NCI-H526 treated with DMSO at 0.1 percent for 48 hours (cell line): ENCODE data around the gene COL19A1.
"Not testable (repeated sequence)": the region's sequence is repeated elsewhere in the genome, so short reads cannot be mapped to it uniquely, and the experiment has no call there.

Experiments used
- DNase-seq: peaks from one replicate; lab custom pipeline; 2025; lab: John Stamatoyannopoulos, UW

COL19A1 gene

GRCh38 chr6:69965974-69966373 is 99.6 kb downstream of the COL19A1 start:
- not testable (repeated sequence) for DNase-seq

DNA sequence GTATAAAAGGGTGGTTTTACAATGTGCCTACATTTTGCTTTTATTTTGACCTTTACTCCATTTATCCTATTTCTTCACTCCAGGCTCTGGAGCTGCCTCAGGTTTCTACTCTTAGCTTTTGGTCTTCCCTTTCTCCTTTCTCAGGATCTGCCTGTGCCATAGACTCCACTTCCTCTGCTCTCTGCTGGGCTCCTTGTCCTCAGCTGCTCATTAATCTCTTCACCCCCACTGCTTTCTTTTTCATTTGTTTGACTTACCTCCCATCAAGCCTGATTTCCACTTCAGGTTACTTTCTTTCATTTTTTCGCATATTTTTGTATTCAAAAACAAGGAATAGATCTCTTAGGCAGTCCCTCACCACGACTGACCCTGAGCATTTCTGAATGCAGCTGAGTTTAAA is 106.8 kb downstream of the COL19A1 start:
- no peak for DNase-seq

DNA sequence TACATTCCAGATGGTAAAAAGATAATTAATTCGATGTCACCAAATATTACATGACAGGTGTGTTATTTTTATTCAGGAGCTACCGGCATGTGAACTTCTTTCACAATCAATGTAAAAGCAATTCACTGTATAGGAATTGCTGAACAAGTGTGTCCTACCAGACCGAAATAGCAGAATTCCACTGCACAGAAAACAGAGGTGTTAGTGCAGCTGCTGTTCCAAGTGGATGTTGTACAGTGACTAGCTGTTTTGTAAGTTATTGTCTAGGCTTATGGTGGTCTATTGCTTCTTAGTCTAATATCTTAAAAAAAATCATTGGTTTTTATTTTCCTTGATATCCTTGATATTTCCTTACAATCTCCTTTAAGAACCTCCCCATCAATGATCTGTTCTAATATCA is 107.4 kb downstream of the COL19A1 start:
- no peak for DNase-seq

- no peak for DNase-seq
These were observed 107.8 kb downstream of the COL19A1 start for GRCh38 chr6:69974193-69974592.

GRCh38 chr6:69976591-69977090 is 110.3 kb downstream of the COL19A1 start:
- DNase-seq: no peak

DNA sequence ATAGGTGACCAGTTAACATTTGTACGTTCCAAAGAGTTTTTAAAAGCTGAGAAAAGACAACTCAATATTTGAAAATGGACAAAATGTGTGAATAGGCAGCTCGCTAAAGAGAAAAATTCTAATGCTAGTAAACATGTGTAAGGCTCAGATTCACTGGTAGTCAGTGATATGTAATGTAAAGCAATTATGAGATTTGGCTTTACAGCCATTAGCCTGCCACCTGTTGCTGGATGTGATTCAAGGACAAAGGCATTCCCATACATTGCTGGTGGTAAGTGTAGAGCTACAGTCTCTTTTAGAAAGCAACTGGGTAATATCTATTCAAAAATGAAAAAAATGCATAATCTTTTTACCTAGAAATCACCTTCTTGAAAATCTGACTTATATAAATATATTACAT is 114.3 kb downstream of the COL19A1 start:
- DNase-seq: no peak

GRCh38 chr6:69984506-69984905 is 118.2 kb downstream of the COL19A1 start:
- DNase-seq: no peak

DNA sequence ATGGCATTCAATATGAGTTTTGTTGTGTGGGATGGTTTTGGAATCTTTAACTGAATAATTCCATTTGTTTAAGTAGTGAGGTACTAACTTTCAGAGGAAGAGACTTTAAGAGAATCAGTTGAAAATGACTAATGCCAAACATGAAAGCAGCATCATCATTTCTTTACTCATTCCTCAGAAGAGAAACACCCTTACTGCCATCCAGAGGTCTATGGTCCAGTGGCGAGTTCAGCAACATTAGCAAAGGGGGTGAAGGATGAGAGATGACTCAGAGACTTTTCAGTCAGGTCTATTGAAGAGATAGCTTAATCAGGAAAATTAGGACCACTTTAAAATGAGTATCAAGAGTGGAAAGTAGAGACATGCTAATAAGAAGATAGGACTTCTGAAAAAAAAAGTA is 118.8 kb downstream of the COL19A1 start:
- DNase-seq: no peak

DNA sequence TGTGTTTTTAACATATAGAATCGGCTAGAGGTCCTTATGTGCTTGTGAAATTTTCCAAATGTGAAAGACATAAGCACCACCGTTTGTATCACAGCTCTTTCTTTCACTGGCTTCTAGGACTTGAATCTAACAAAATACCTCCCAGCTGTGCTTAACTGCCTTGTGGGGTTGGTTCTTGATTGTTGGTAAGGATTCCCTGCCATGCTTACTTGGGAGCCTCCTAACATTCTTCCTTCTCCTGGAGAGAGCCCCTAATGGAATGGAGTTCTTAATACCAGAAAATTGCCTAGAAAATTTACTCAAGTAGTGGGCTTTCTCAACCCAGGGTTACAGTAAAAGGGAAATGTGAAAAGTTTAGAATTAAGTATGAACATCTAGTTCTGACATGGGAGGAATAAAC is 121.2 kb downstream of the COL19A1 start:
- no peak for DNase-seq

GRCh38 chr6:69988458-69989126 is 122.2 kb downstream of the COL19A1 start:
- no peak for DNase-seq

GRCh38 chr6:69994251-69994650 is 127.9 kb downstream of the COL19A1 start:
- no peak for DNase-seq

DNA sequence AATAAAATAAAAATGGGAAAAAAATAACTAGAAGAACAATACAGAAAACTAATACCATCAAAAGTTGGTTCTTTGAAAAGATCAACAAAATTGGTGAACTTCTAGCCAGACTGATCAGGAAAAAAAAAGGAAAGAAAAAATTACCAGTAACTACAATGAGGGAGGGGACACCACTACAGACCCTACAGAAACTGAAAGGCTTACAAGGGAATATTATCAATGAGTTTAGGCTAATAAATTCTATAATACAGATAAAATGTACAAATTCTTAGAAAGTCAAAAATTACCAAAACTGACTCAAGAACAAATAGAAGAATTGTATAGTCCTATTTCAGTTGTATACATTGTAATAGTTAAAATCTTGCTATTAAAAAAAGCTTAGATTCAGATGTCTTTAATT is 141.8 kb downstream of the COL19A1 start:
- no peak for DNase-seq

DNA sequence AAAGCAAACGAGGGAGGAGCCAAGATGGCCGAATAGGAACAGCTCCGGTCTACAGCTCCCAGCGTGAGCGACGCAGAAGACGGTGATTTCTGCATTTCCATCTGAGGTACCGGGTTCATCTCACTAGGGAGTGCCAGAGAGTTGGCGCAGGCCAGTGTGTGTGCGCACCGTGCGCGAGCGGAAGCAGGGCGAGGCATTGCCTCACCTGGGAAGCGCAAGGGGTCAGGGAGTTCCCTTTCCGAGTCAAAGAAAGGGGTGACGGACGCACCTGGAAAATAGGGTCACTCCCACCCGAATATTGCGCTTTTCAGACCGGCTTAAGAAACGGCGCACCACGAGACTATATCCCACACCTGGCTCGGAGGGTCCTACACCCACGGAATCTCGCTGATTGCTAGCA is 144.0 kb downstream of the COL19A1 start:
- DNase-seq: not testable (repeated sequence)

GRCh38 chr6:70023201-70023600 is 156.8 kb downstream of the COL19A1 start:
- not testable (repeated sequence) for DNase-seq

DNA sequence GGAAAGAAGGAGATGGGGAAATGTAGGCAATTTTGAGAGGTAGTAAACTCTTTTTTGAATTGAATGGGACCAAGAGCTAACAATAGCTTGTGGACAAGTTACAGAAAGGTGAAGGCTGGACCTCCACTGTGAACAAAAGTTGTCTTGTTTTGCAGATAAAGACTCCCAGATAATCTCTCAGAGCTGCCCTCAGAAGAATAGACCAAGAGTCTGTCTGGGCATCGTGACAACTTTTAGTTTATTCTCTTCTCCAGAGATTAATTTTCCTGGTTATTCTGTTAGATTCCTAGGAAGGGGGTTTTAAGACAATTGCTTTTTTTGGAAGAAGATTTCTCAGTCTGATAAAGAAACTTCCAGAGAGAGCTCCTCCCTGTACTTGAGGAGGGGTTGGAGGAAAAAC is 161.9 kb downstream of the COL19A1 start:
- DNase-seq: no peak

DNA sequence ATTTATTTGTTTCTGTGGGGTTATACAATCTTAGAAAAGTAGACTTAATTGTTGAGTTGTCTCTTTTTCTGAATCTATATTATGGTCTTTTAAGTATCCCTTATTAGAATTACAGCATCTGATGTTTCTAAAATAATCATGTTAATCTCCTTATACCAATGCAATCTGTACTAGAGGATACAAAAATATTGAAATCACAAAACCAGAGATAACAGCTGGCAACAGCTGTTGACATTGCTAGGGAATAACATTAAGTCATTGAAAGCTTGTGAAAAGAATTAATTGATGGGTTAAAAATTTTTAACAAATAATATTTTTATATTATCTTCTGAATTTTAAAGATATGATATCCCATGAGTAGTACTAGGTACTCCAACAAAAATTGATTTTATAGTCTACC is 162.6 kb downstream of the COL19A1 start:
- no peak for DNase-seq

GRCh38 chr6:70033781-70034180 is 167.4 kb downstream of the COL19A1 start:
- DNase-seq: no peak

- DNase-seq: no peak
These were observed 171.1 kb downstream of the COL19A1 start for GRCh38 chr6:70037445-70037844.

DNA sequence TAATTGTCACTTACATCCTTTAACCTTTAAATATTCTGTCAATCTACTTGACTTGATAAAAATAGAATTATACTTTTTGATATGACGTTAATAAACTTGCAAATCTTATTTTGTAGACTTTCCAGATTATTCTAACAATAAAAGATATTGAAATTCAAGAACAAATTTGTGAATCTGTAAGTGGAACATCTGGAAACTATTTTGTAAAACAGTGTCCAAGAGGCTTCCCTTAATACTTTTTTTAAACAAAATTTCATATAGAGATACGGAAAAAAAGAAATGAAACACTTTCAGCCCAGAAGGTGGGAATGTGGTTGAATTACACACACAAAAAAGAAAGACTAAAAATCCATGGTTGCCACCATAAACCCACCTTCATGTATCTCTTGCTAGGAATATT is 174.4 kb downstream of the COL19A1 start:
- DNase-seq: no peak

GRCh38 chr6:70041411-70041810 is 175.1 kb downstream of the COL19A1 start:
- no peak for DNase-seq

DNA sequence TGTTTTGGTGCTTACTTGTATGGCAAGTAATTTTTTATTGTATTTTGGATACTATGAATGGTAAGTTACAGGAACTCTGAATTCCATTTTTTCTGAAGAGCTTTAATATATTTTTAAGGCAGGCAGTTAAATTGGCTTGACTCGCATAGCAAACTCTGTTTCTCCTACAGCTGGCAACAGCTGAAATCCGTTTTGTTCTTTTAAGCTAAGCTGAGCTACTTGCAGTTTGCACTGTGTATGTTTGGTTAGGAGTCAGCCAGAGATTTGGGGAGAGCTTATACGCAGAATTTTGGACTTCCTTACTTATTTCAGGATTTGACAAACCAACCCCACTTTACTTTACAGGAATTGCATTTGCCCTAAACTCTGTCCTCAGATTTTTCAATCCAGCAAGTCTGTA is 179.1 kb downstream of the COL19A1 start:
- DNase-seq: no peak

DNA sequence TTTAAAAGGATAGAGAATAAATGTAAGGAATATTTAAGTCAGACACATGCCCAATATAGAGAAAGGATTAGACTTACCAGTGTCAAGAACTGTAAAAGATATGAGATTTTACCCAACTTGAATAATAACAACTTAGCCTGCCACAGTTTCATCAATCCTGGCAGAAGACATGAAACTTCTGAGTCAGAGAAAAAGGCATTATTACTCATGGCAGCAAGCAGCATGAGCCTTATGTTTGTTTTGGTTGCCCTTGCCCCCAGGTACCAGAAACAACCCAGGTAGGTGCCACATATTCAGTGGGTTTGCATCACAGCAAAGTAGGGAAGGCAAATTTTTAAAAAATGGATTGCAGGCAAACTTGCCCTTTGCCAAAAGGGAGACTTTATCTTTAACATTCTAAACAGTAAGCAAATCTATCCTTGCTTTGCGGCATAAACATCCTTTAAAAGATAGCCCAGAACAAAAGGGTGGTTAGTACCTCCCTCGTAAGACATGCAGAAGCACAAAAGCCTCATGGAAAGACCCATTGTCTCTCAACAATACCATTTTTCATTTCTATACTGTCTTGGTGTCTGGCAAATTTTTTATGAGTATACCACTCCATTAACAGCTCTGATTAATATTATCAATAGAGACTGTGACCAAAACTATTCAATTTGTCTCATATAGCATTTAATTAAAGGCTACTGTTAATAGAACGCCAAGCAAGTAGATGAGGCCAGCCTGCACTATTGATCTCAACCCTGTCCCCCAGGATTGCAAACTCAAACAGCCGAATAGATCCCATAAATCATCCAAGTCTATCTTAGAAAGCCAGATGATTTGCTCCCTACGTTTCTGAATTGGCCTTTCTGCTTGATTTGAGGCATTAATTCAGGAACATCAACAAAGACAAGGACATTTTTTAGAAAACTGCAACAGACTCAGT is 185.1 kb downstream of the COL19A1 start:
- no peak for DNase-seq

DNA sequence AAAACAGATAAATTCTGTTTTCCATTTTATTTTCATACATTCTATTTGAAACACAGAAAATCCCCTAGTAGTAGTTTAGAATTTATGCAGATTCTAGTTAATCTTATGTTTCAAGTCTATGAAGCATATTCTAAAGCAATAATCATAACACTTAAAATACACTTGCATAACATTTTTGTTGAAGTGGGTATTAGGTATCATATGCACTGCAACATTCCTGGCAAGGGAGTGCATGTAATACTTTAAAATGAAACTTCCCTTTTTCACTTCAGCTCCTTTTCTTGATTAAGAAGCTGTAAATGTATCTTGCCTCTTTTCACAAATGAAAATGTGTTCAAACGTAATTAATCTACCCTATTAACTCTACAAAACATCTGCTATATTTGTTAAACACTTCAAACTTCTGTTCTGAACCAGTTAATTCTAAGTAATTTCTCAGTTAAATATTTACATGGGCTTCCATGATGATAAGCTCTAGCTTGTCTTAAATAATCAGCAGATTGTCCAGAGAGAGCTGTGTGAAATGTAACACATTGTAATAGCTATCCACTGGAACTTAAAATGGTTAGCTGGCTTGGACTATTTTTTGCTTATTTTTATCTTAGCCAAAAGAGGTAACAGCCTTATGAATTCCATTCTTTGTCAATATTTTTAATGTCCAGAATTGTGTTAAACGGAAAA is 192.8 kb downstream of the COL19A1 start:
- DNase-seq: no peak
